Dedifferentiated amniotic fluid mesenchymal stem cell (primary cell): Measurements from ENCODE around the gene AKNAD1.
"Not testable (repeated sequence)": the region's sequence is repeated elsewhere in the genome, so short reads cannot be mapped to it uniquely, and the experiment has no call there.

Experiments
- DNase-seq: peaks from one replicate; pipeline ENCODE4 v3.0.0-alpha.2; 2016; ENCODE audit errors: extremely low spot score

The AKNAD1 gene

DNA sequence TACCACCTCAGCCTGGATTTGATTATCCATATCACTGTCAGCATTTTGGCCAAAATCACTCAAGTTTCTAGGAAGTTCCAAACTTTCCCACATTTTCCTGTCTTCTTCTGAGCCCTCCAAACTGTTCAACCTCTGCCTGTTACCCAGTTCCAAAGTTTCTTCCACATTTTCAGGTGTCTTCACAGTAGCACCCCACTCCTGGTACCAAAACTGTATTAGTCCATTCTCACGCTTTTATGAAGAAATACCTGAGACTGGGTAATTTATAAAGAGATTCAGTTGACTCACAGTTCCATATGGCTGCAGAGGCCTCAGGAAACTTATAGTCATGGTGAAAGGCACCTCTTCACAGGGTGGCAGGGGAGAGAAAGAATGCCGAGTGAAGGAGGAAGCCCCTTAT lies 71.0 kb downstream of the AKNAD1 start:
- no peak for DNase-seq

DNA sequence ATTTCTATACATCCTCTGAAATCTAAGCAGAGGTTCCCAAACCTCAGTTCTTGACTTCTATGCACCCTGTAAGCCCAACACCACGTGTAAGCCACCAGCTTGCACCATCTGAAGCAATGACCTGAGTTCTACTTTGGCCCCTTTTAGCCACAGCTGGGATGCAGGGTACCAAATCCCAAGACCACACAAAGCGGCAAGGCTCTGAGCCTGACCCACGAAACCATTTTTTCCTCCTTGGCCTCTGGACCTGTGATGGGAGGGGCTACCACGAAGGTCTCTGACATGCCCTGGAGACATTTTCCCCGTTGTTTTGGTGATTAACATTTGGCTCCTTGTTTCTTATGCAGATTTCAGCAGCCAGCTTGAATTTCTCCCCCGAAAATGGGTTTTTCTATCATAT lies 71.6 kb downstream of the AKNAD1 start:
- DNase-seq: no peak

- not testable (repeated sequence) for DNase-seq
These were observed 75.3 kb downstream of the AKNAD1 start for GRCh38 chr1:108781575-108781944.

- no peak for DNase-seq
These were observed 75.8 kb downstream of the AKNAD1 start for GRCh38 chr1:108780937-108781574.

- DNase-seq: no peak
These were observed 77.4 kb downstream of the AKNAD1 start for GRCh38 chr1:108779455-108779854.

GRCh38 chr1:108777839-108778238 lies 79.1 kb downstream of the AKNAD1 start:
- no peak for DNase-seq

DNA sequence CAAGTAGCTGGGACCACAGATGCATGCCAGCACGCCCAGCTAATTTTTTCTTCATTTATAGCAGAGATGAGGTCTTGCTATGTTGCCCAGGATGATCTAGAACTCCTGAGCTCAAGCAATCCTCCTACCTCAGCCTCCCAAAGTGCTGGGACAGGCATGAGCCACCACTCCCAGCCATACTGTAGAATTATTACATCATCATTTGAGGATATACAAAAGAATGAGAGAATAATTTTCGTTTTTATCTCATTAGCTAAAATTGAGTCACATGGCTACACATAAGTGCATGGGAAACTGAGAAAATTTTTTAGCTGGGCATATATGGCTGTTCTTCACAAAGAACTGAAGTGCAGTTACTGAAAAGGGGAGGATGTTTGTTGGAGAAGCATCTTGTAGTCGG lies 89.2 kb downstream of the AKNAD1 start:
- DNase-seq: no peak

DNA sequence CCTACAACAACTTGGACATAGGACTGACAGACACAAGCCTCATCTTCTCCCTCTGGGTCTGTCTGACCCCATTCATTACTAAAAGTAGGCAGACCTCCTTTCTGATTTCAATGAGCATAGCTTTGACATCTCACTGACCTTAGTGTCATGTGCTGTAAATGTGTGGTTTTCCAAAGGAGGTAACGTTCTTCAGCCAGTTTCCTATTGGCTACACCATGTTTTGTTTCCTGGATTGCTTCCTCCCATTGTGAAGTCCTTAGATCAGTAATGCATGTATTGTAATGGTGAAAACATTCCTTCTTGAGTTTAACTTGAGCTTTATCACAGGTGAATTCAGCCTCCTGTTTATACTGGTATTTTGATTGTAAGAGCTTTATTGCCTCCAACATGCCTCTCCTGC lies 89.8 kb downstream of the AKNAD1 start:
- DNase-seq: no peak
